ENCODE measurements around the gene TIMP3.

TIMP3 gene

GRCh38 chr22:32820131-32821119, 18.9 kb downstream of the TIMP3 start:
- Histone ChIP-seq H3K4me1 (ENCODE audit: insufficient read depth, low read length, poor library complexity, severe bottlenecking) (peaks cover 4% of the 10 kb centered on the region), H2AFZ (ENCODE audit: low read length) (no peak overlapping the region), H3F3A (ENCODE audit: low read depth) (no peaks in the 10 kb centered on the region), H3K4me3 (ENCODE audit: low read length, poor library complexity, severe bottlenecking) (no peak overlapping the region), H3K9me3 (ENCODE audit: insufficient read depth, low read depth, low read length) (no peaks in the 10 kb centered on the region), H3K27me3 (ENCODE audit: insufficient read depth, low read length, poor library complexity, severe bottlenecking) (no peaks in the 10 kb centered on the region), H3K9ac (ENCODE audit: low read depth, low read length, poor library complexity, severe bottlenecking) (no peak overlapping the region), H3K79me2 (ENCODE audit: insufficient read depth, low read length) (no peaks in the 10 kb centered on the region), H4K20me1 (ENCODE audit: insufficient read depth, low read length, poor library complexity, severe bottlenecking) (no peaks in the 10 kb centered on the region), H3K36me3 (ENCODE audit: insufficient read depth, low read length) (no peaks in the 10 kb centered on the region), H3K4me2 (ENCODE audit: low read depth, low read length, poor library complexity, severe bottlenecking) (no peak overlapping the region), H3K9me2 (replicated peaks; ENCODE audit: low read depth, low read length) (no peaks in the 10 kb centered on the region)
- TF ChIP-seq EZH2phosphoT487 (IDR thresholded peaks at IDR 0.05; ENCODE audit: borderline replicate concordance), result no peak
- TF ChIP-seq CTCF (conservative IDR thresholded peaks at IDR 0.05; ENCODE audit: low read length), result no peak

DNA sequence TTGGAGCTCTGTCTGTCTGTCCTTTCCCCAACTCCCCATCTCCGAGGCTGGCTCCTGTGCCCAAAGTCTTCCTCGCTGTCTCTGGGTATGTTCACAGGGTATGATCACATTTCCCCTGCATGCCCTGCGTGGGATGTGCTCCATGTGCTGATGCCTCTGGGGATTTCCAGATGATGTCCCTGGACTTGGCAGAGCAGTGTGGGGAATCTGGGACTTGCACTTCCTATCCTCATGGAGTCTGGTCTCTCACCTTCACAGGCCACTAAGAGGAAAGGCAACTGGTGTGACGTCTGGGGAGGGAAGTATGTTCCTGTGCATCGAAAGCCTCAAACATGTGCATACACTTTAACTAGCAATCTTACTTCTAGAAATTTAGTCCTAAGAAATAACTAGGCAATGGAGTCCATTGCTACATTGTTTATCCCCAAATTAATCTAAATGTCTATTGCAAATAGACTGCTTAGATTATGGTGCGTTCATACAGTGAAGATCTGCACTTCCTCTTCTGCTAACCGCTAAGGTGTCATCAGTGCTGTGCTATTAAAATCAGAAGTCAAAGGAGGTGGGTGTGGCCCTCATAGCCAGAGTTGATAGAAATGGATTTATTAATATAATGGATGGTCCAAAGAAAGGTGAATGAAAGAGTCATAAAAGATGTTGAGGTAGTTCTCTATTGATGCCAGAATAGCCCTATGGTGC, 20.8 kb downstream of the TIMP3 start:
- Histone ChIP-seq H3K4me2 (ENCODE audit: low read depth, low read length, poor library complexity, severe bottlenecking) (no peak overlapping the region), H4K20me1 (ENCODE audit: insufficient read depth, low read length, poor library complexity, severe bottlenecking) (no peaks in the 10 kb centered on the region), H3K4me1 (ENCODE audit: insufficient read depth, low read length, poor library complexity, severe bottlenecking) (peaks cover 4% of the 10 kb centered on the region), H3K9me2 (replicated peaks; ENCODE audit: low read depth, low read length) (no peaks in the 10 kb centered on the region), H2AFZ (ENCODE audit: low read length) (no peak overlapping the region), H3K79me2 (ENCODE audit: insufficient read depth, low read length) (no peaks in the 10 kb centered on the region), H3K27me3 (ENCODE audit: insufficient read depth, low read length, poor library complexity, severe bottlenecking) (no peaks in the 10 kb centered on the region), H3F3A (ENCODE audit: low read depth) (no peaks in the 10 kb centered on the region), H3K36me3 (ENCODE audit: insufficient read depth, low read length) (no peaks in the 10 kb centered on the region), H3K9ac (ENCODE audit: low read depth, low read length, poor library complexity, severe bottlenecking) (no peak overlapping the region), H3K4me3 (ENCODE audit: low read length, poor library complexity, severe bottlenecking) (no peak overlapping the region), H3K9me3 (ENCODE audit: insufficient read depth, low read depth, low read length) (no peaks in the 10 kb centered on the region)
- TF ChIP-seq CTCF (conservative IDR thresholded peaks at IDR 0.05; ENCODE audit: low read length) (no peak), EZH2phosphoT487 (IDR thresholded peaks at IDR 0.05; ENCODE audit: borderline replicate concordance) (no peak)

GRCh38 chr22:32823024-32823730, 21.7 kb downstream of the TIMP3 start:
- Histone ChIP-seq H3F3A (ENCODE audit: low read depth) (no peaks in the 10 kb centered on the region), H3K9ac (ENCODE audit: low read depth, low read length, poor library complexity, severe bottlenecking) (no peak overlapping the region), H3K4me1 (ENCODE audit: insufficient read depth, low read length, poor library complexity, severe bottlenecking) (peaks cover 4% of the 10 kb centered on the region), H3K9me2 (replicated peaks; ENCODE audit: low read depth, low read length) (no peaks in the 10 kb centered on the region), H3K4me2 (ENCODE audit: low read depth, low read length, poor library complexity, severe bottlenecking) (no peak overlapping the region), H2AFZ (ENCODE audit: low read length) (no peak overlapping the region), H3K36me3 (ENCODE audit: insufficient read depth, low read length) (no peaks in the 10 kb centered on the region), H3K27me3 (ENCODE audit: insufficient read depth, low read length, poor library complexity, severe bottlenecking) (no peaks in the 10 kb centered on the region), H3K4me3 (ENCODE audit: low read length, poor library complexity, severe bottlenecking) (no peak overlapping the region), H4K20me1 (ENCODE audit: insufficient read depth, low read length, poor library complexity, severe bottlenecking) (no peaks in the 10 kb centered on the region), H3K79me2 (ENCODE audit: insufficient read depth, low read length) (no peaks in the 10 kb centered on the region), H3K9me3 (ENCODE audit: insufficient read depth, low read depth, low read length) (no peaks in the 10 kb centered on the region)
- TF ChIP-seq EZH2phosphoT487 (IDR thresholded peaks at IDR 0.05; ENCODE audit: borderline replicate concordance), result no peak
- peak; percentile 60 for TF ChIP-seq CTCF (conservative IDR thresholded peaks at IDR 0.05; ENCODE audit: low read length)
